HG02885 (cell line): ENCODE measurements around the gene GALNT17.
"Not testable (repeated sequence)": the region's sequence is repeated elsewhere in the genome, so short reads cannot be mapped to it uniquely, and the experiment has no call there.

Experiments used
- ATAC-seq: cut with Tn5 transposase; IDR thresholded peaks from one replicate; pipeline ENCODE4 v1.9.1; 2021; ENCODE audit warnings: mild to moderate bottlenecking; ENCODE audit not compliant: unreplicated experiment, poor library complexity

GALNT17 gene

DNA sequence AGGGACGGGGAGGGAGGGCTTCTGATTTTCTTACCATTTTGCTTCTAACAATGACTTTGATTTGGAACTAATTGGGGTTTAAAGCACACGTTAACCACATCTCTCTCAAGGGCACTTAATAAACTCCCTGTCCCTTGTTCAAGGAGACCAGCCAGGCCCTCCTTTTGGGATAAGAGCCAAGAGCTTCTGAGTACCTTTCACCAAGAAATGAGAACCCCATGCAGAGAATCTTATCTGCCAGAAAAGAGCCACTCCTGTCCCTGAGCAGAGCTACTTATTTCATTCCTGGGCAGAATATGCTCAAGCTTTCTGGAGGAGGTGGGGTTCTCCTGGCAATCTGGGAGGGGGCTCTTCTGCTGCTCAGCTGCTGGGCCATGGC lies 574.6 kb downstream of the GALNT17 start:
- no peak for ATAC-seq

DNA sequence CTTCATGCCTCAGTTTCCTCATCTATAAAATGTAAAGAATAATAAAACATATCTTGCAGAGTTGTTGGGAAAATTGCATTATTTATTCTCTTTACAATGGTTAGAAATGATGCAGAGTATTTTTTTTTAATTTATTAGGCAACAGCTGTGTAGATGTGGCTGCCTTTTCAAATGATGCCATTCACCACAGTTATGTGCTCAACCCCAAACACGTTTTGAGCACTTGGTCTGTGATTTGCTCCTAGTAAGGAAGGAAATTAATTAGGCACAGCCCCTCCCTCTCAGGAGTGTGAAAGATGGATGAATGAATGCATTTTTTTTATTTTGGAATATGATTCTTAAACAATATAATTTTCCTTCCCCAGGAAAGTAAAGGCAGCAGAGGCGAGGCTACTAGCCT lies 575.1 kb downstream of the GALNT17 start:
- ATAC-seq: no peak

GRCh38 chr7:71708710-71709109 lies 576.8 kb downstream of the GALNT17 start:
- ATAC-seq: no peak

DNA sequence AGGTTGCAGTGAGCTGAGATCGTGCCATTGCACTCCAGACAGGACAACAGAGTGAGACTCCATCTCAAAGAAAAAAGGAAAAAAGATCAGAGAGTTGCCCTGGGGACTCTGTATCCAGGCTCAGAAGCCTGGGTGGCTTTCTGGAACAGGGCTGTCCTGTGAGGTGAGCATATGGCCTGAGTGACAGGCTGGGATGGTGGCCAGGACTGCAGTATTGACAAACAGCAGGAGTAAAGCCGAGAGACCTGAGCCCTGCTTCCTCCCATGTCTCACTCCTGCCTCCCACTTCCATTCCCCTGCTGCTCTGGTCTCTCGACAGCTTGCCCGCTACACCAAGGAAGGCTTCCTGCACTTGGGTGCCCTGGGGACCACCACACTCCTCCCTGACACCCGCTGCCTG lies 578.5 kb downstream of the GALNT17 start:
- ATAC-seq: no peak

- ATAC-seq: no peak
Measured at GRCh38 chr7:71712653-71713180, 580.8 kb downstream of the GALNT17 start.

- ATAC-seq: no peak
Measured at GRCh38 chr7:71716690-71717089, 584.7 kb downstream of the GALNT17 start.

- ATAC-seq: no peak
Measured at GRCh38 chr7:71718563-71718962, 586.6 kb downstream of the GALNT17 start.

DNA sequence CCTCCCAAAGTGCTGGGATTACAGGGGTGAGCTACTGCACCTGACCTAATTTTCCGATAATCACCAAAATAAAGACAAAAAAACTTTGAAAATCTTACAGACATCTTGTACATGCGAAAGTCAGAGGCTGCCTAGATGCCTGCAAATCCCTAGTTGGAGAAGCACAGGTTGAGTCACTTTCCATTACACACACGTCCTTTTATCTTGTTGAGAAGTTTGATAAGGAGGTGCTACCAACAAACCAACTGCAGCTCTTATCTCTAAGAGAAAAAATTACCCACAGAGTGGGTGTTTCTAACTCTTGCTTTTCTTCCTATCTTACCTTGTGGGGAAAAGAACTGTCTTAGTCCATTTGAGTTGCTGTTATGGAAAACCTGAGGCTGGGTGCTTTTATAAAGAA lies 589.8 kb downstream of the GALNT17 start:
- ATAC-seq: no peak

DNA sequence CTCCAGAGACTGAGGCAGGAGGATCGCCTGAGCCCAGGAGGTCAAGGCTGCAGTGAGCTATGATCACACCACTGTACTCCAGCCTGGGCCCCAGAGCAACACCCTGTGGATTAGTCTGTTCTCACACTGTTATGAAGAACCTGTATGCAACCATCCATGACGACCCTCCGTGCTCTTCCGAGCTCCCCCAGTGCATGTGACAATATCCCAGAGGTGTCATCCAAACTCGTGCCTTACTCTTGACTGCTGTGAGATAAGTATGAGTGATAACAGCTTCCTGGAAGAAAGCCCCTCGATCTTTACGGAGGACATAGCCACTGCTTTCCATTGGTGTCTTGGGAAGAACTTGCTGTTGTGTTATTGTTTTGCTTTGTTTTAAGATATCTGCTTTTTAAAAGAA lies 591.9 kb downstream of the GALNT17 start:
- no peak for ATAC-seq

DNA sequence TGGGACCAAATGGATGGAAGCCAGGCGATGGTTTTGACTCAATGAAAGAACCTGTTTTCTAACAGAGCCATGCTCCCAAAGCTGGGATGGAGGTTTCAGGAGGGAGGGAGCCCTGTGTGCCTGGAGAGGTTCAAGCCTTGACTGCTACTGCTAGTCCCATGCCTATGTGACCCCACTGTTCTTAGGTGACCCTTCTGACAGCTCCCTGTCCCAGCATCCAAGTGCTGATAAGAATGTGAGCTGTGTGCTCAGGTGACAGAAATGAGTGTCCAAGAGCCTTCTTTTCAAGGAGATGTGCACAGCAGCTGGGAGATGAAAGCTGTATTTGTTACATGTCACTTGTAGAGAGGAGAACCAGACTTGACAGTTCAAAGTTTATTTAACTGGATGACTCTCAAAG lies 595.4 kb downstream of the GALNT17 start:
- ATAC-seq: no peak

- no peak for ATAC-seq
Measured at GRCh38 chr7:71731740-71732139, 599.8 kb downstream of the GALNT17 start.

- ATAC-seq: no peak
Measured at GRCh38 chr7:71733107-71733870, 601.3 kb downstream of the GALNT17 start.

DNA sequence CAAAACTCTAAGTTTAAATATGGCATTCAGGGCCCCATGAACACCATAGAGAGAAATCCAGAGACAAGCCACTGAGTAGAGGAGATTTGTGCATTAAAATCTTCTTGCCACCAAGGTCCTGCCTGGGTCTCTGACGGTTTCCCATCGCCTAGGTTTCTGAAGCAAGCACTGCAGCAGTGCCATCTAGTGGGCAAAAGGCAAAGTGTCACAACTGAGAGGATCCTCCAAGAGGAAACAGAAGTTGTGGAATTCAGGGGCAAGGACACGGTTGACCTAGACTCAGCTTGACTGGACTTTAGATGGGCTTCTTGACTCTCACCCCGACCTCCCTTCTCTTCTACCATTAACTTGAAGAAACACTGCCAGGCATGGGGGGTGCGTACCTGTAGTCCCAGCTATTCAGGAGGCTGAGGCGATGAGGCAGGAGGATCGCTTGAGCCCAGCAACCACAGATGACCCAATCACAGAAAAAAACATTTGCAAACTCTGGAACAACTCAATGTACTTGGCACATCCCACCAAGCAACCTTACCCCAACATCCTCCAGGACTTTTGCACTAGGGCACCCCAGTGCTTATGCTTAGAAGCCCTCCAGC lies 604.1 kb downstream of the GALNT17 start:
- ATAC-seq: peak; percentile 48

DNA sequence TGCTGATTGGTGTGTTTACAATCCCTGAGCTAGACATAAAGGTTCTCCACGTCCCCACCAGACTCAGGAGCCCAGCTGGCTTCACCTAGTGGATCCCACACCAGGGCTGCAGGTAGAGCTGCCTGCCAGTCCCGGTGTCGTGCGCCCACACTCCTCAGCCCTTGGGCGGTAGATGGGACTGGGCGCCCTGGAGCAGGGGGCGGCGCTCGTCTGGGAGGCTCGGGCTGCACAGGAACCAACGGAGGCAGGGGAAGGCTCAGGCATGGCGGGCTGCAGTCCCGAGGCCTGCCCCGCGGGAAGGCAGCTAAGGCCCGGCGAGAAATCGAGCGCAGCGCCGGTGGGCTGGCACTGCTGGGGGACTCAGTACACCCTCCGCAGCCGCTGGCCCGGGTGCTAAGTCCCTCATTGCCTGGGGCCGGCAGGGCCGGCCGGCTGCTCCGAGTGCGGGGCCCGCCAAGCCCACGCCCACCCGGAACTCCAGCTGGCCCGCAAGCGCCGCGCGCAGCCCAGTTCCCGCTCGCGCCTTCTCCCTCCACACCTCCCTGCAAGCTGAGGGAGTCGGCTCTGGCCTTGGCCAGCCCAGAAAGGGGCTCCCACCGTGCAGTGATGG lies 606.1 kb downstream of the GALNT17 start:
- ATAC-seq: not testable (repeated sequence)

DNA sequence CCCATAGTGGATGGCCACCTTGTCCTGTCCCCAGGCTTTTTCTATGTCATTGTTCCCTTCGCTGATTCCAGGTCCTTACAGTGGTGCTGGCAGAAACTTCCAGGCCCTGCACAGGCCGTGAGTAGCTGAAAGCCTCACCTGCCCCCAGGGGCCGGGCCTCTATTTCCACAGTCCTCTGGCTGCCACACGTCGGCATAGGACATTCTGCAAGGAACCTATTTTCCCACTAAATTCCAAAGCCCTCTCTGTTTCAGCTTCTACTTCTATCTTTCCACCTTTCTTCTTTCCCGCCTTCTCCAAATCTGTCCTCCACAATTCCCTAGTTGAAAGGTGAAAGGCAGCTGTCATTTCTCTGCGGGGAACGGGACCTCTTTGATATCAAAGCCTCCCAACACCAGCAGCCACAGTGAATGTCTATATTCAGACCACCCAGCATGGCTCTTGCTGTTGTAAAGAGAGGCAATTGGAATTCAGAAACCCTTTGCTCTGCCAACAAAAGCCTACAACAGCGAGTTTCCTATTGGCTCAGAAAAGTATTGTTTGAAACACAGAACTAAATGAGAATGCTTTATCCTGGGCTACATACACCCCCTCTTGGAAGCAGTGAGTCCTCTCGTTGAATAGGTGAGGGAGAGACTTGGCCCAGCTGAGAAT lies 607.7 kb downstream of the GALNT17 start:
- ATAC-seq: no peak

DNA sequence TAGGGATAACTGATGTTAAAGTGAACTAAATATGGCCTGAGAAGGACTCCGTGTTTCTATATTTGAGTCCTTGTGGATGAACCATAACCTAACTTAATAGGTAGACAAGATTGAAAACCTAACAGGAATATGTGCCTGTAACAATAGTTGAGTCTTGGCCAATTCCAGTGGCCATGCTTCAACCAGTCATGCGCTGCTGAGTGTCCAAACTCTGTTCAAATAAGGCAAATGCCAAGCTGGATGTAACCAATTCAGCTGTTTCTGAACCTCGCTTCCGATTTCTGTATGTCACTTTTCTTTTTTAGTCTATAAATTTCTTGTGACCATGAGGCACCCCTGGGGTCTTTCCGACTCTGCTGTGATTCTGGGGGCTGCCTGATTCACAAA lies 608.2 kb downstream of the GALNT17 start:
- ATAC-seq: no peak

DNA sequence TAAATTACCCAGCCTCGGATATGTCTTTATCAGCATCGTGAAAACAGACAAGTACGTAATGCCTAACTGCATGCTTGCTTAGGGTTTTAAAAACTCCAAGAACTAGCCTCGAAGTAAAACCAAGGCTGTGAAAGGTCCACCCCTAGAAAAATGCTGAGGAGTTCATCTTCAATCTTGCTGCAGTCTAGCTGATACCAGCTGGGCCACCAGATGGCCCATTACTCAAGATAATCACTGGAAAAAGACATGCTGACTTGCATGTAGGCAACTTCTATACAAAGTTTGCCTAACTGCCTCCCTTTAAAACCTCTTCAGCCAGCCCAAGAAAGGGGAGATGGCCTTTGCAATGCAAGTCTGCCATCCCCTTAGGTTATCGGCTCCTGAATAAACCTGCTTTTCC lies 614.1 kb downstream of the GALNT17 start:
- ATAC-seq: no peak

GRCh38 chr7:71750290-71750689 lies 618.3 kb downstream of the GALNT17 start:
- no peak for ATAC-seq

- ATAC-seq: peak; percentile 50
Measured at GRCh38 chr7:71752171-71752935, 620.4 kb downstream of the GALNT17 start.

DNA sequence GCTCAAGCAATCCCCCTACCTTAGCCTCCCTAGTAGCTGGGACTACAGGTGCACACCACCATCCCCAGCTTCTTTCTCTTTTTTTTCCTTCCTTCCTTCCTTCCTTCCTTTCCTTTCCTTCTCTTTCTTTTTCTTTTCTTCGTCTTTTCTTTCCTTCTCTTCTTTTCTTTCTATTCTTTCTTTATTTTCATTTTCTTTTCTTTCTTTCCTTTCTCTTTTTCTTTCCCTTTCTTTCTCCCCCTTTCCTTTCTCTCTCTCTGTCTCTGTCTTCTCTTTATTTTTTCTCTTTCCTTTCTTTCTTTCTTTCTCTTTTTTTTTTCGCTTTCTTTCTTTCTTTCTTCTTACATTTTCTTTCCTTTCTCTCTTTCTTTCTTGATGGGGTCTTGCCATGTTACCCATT lies 621.3 kb downstream of the GALNT17 start:
- no peak for ATAC-seq
